OCI-LY7 (cell line): ENCODE results near the gene PGA5. TPM values are rescaled to one million over a fixed set of nuclear protein-coding genes. Genes with fewer than 3 reads are reported as not detected.

Source experiments
- BruUV-seq: library from RNA; stranded (reverse); fragments of 400-500 nt; replicated peaks from 2 replicates; lab custom pipeline; 2021; lab: Mats Ljungman, UMichigan
- CTCF ChIA-PET: fragments of 300-600 bp; sonication (Branson Sonifier 250); formaldehyde crosslinking; loops from one replicate; lab custom pipeline; 2022; ENCODE audit warnings: antibody characterized with exemption; ENCODE audit not compliant: unreplicated experiment; lab: Charles Lee
- POLR2A ChIA-PET: fragments of 300-600 bp; sonication (Branson Sonifier 250); formaldehyde crosslinking; loops from one replicate; lab custom pipeline; 2022; ENCODE audit warnings: antibody characterized with exemption; lab: Charles Lee
- DNase-seq: peaks from one replicate; pipeline ENCODE4 v3.0.0-alpha.2; 2015; ENCODE audit warnings: low spot score
- H2AFZ ChIP-seq: fragments of 200-600 bp; sonication (generic), shearing (Covaris generic); 2 replicates; pipeline ENCODE4 v1.6.1; 2014; ENCODE audit warnings: mild to moderate bottlenecking, antibody characterized with exemption, low read length, moderate library complexity
- H3K27ac ChIP-seq: fragments of 200-600 bp; sonication (generic); 2 replicates; pipeline ENCODE4 v1.5.1; 2014; ENCODE audit warnings: mixed run types, low read depth, mild to moderate bottlenecking, moderate library complexity, low read length, inconsistent platforms; ENCODE audit not compliant: poor library complexity, severe bottlenecking
- H3K36me3 ChIP-seq: fragments of 200-600 bp; sonication (generic); 2 replicates; pipeline ENCODE4 v1.6.1; 2014; ENCODE audit warnings: mild to moderate bottlenecking, antibody characterized with exemption, low read length, moderate library complexity, mixed read lengths; ENCODE audit not compliant: insufficient read depth
- H3K4me1 ChIP-seq: fragments of 200-600 bp; sonication (generic); 2 replicates; pipeline ENCODE4 v1.5.1; 2014; ENCODE audit warnings: mild to moderate bottlenecking, low read length; ENCODE audit not compliant: insufficient read depth, poor library complexity, severe bottlenecking
- H3K4me2 ChIP-seq: fragments of 200-600 bp; sonication (generic); 2 replicates; pipeline ENCODE4 v1.6.1; 2014; ENCODE audit warnings: mild to moderate bottlenecking, low read length
- H3K4me3 ChIP-seq: fragments of 200-600 bp; sonication (generic); 2 replicates; pipeline ENCODE4 v1.5.1; 2014; ENCODE audit warnings: mild to moderate bottlenecking, low read depth, low read length; ENCODE audit not compliant: poor library complexity, severe bottlenecking
- H3K79me2 ChIP-seq: fragments of 200-600 bp; sonication (generic); 2 replicates; pipeline ENCODE4 v1.6.1; 2016; ENCODE audit warnings: low read depth, mild to moderate bottlenecking, low read length, moderate library complexity, mixed read lengths; ENCODE audit not compliant: insufficient read depth
- H3K9me2 ChIP-seq: fragments of 200-600 bp; sonication (generic); 2 replicates; pipeline ENCODE4 v1.6.1; 2016; ENCODE audit warnings: mild to moderate bottlenecking, low read length, mixed read lengths; ENCODE audit not compliant: insufficient read depth
- H3K9me3 ChIP-seq: fragments of 200-600 bp; sonication (generic); 2 replicates; pipeline ENCODE4 v1.6.1; 2014; ENCODE audit warnings: mild to moderate bottlenecking, mixed run types, low read length, mixed read lengths
- H4K20me1 ChIP-seq: fragments of 200-600 bp; sonication (generic); 2 replicates; pipeline ENCODE4 v1.6.1; 2014; ENCODE audit warnings: mild to moderate bottlenecking, antibody characterized with exemption, low read length, moderate library complexity, mixed read lengths; ENCODE audit not compliant: insufficient read depth
- CTCF ChIP-seq: fragments of 200-600 bp; sonication (generic); conservative IDR thresholded peaks from 2 replicates; pipeline ENCODE4 v1.5.1; 2014; ENCODE audit warnings: mild to moderate bottlenecking, antibody characterized with exemption, low read length, moderate library complexity, mixed read lengths
- EZH2phosphoT487 ChIP-seq: fragments of 200-600 bp; sonication (generic); IDR thresholded peaks from 2 replicates; pipeline ENCODE4 v1.6.1; 2018; ENCODE audit warnings: low read depth, borderline replicate concordance, mild to moderate bottlenecking, mixed run types, antibody characterized with exemption, low read length, moderate library complexity, mixed read lengths
- intact Hi-C: fragments of 100-400 bp; cut with micrococcal nuclease; formaldehyde crosslinking; loops from one replicate; pipeline ENCODE4 v1.10.0; 2022; ENCODE audit not compliant: unreplicated experiment
- total RNA-seq, 2 experiments: library from RNA; depleted of rRNA in 1 of 2; stranded (reverse); fragments of >200 nt in 1 of 2; shearing (Covaris generic) in 1 of 2; gene quantifications; 2 replicates each; pipeline ENCODE4 v1.2.3, GENCODE V29; 2014 to 2022

PGA5 gene
- total RNA-seq, 2 experiments from 2014 or later = not detected

GRCh38 chr11:61279934-61280659 lies 39.1 kb downstream of the PGA5 start:
- no peak overlapping the region for H3K4me2 ChIP-seq
- no peaks in the 10 kb centered on the region for H3K9me3 ChIP-seq
- no peaks in the 10 kb centered on the region for H3K79me2 ChIP-seq
- CTCF ChIA-PET = no interaction called here
- intact Hi-C loops = no loop called here
- no peak overlapping the region for H2AFZ ChIP-seq
- H3K36me3 ChIP-seq = no peaks in the 10 kb centered on the region
- no TSS peak for BruUV-seq
- TF ChIP-seq EZH2phosphoT487 = no peak
- no peak for TF ChIP-seq CTCF
- no peaks in the 10 kb centered on the region for H3K9me2 ChIP-seq
- POLR2A ChIA-PET = no interaction called here
- no peak overlapping the region for H3K27ac ChIP-seq
- no peaks in the 10 kb centered on the region for H3K4me1 ChIP-seq
- H4K20me1 ChIP-seq = no peaks in the 10 kb centered on the region
- no peak overlapping the region for H3K4me3 ChIP-seq
- DNase-seq = no peak

GRCh38 chr11:61280883-61281580 lies 40.1 kb downstream of the PGA5 start:
- DNase-seq = no peak
- ChIA-PET CTCF (interaction anchor here (0.5 to 0.6 kb wide), 2 partner anchors 45 to 280 kb away, joined by 4 to 17 read pairs; no protein-coding TSS in a partner anchor), POLR2A (no interaction called here)
- H3K9me3 ChIP-seq = no peaks in the 10 kb centered on the region
- H3K27ac ChIP-seq = no peak overlapping the region
- no TSS peak for BruUV-seq
- H3K4me2 ChIP-seq = no peak overlapping the region
- no peaks in the 10 kb centered on the region for H3K9me2 ChIP-seq
- no peaks in the 10 kb centered on the region for H4K20me1 ChIP-seq
- no peak overlapping the region for H2AFZ ChIP-seq
- H3K79me2 ChIP-seq = no peaks in the 10 kb centered on the region
- intact Hi-C loops = no loop called here
- no peaks in the 10 kb centered on the region for H3K4me1 ChIP-seq
- H3K4me3 ChIP-seq = no peak overlapping the region
- no peaks in the 10 kb centered on the region for H3K36me3 ChIP-seq
- TF ChIP-seq EZH2phosphoT487 (no peak), CTCF (no peak)
